ENCODE data around the gene NHEJ1. TPM values are rescaled to one million over a fixed set of nuclear protein-coding genes. Genes with fewer than 3 reads are reported as not detected.
A peak's percentile ranks its signal among the peaks of the same experiment; 100 is the strongest.

The NHEJ1 gene
- total and polyA plus RNA-seq, 2 of the 13 experiments (the other 11 are each of a cell fraction or from before 2014, with no cell fraction given), result 30.0 to 30.7 TPM

GRCh38 chr2:219209236-219210195 lies 48.9 kb upstream of the NHEJ1 start (continued):
- TF ChIP-seq ZNF687 (CRISPR knock-in tag; IDR thresholded peaks at IDR 0.05), result peak; percentile 66
- TF ChIP-seq RBFOX2 (IDR thresholded peaks at IDR 0.05; ENCODE audit: low read depth, low read length), result peak; percentile 44; the same call in 1 of the 2 replicates
- no peak for TF ChIP-seq TEF (CRISPR knock-in tag; IDR thresholded peaks at IDR 0.05)
- no peak for TF ChIP-seq ZNF335 (CRISPR knock-in tag; IDR thresholded peaks at IDR 0.05)
- TF ChIP-seq ZNF597 (CRISPR knock-in tag; IDR thresholded peaks at IDR 0.05), result no peak
- no peak for TF ChIP-seq CEBPZ (IDR thresholded peaks at IDR 0.05; ENCODE audit: low read length)
- 0 out of 2 replicates have a peak, but pooled peaks have one; percentile 74 for TF ChIP-seq ZNF225 (CRISPR knock-in tag; IDR thresholded peaks at IDR 0.05)
- TF ChIP-seq FUBP1 (CRISPR knock-in tag; IDR thresholded peaks at IDR 0.05; ENCODE audit: borderline replicate concordance), result 0 out of 2 replicates have a peak, but pooled peaks have one; percentile 29
- peak; percentile 79 for TF ChIP-seq ZNF263 (CRISPR knock-in tag; IDR thresholded peaks at IDR 0.05)
- peak; percentile 26; the same call in 1 of the 2 replicates for TF ChIP-seq ZNF737 (CRISPR knock-in tag; IDR thresholded peaks at IDR 0.05; ENCODE audit: borderline replicate concordance)
- TF ChIP-seq NRL (CRISPR knock-in tag; IDR thresholded peaks at IDR 0.05; ENCODE audit: borderline replicate concordance), result 0 out of 2 replicates have a peak, but pooled peaks have one; percentile 64
- TF ChIP-seq ZBTB38 (CRISPR knock-in tag; IDR thresholded peaks at IDR 0.05), result peak; percentile 52; the same call in 1 of the 2 replicates
- peak; percentile 66 for TF ChIP-seq POLR2G (IDR thresholded peaks at IDR 0.05; ENCODE audit: low read depth, low read length)
- peak; percentile 56 for TF ChIP-seq AGO2 (optimal IDR thresholded peaks at IDR 0.05; ENCODE audit: low read depth, low read length)

Data from HepG2 (cell line).